Measurements from ENCODE around the gene SETDB1. TPM values are rescaled to one million over a fixed set of nuclear protein-coding genes. Genes with fewer than 3 reads are reported as not detected.
A peak's percentile ranks its signal among the peaks of the same experiment; 100 is the strongest.

Gene SETDB1
- total RNA-seq, 1 experiment from 2014 or later: 49.2 TPM

DNA sequence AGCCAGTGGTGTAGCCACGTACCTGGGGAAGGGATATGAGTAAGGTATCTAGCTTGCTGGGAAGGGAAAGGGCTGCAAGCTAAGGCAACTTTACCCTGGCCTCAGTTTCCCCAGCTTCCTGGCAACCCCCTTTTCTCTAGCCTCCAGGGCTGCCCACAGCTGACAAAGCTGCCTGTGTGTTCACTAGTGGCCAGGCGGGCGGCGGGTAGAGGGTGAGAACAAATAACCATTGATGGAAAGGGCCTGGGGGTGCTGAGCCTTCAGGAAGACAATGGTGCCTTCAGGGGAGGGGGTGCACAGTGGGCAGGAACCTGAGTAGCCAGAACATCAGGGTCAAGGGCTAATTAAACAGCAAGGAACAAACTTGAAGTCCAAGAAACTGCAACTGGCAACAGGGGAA lies 42.3 kb downstream of the SETDB1 start:
- Histone ChIP-seq H3K36me3 (peaks cover 92% of the 10 kb centered on the region), H3K4me3 (no peak overlapping the region), H3K27me3 (no peaks in the 10 kb centered on the region), H3K9me3 (no peaks in the 10 kb centered on the region)
- DNase-seq: no peak

DNA sequence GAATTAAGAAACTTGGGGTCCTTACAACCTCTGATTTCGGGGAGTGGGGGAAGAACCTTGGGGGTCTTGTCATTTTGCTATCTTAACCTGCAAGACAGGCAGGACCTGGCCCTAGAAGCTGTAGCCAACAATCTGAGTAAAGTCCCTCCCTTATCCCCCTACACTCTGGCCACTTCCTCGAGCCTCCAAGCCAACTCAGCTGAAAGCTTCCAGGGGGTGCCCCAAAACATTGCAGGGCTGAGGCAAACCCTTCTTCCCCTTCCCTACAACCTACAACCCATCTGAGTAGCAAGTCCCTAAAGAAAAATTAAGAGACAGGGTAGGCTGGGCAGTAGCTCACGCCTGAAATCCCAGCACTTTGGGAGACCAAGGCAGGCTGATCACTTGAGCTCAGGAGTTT lies 43.5 kb downstream of the SETDB1 start:
- Histone ChIP-seq H3K36me3 (peaks cover 84% of the 10 kb centered on the region), H3K27me3 (no peaks in the 10 kb centered on the region)

DNA sequence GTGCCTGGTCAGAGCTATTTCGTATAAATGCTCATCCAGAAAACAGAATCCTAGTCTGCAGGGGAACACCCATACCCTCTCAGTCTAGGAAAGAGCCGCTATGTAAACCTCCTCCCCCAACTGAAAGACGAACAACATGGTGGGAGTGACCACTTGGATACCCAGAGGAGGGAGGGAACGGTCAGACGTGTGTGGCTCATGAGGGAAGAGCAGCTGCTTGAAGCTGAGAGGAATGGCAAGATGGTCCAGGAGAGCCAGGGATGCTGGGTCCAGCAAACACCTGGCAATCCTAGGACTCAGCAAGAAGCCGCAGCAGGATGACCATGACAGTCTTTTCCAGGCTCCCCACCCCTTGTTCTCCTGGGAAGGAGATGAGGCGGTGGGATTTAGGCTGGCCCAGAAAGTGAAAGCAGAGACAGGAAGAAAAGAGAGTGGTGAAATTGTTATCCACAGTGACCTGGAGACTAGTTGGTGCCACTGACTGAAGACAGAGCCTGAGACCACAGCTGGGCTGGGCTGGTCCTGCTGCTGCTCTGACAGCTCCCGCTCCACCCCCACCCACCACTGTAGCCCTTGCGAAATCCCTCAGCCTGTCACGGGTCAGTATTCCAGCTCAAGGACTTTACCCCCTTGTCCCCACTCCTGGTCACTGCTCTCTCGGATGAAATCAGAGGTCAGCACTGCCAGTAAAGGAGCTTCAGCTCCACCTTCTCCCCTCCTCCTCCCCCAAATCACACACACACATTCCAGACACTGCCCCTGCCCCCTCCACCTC lies 44.8 kb downstream of the SETDB1 start:
- no peaks in the 10 kb centered on the region for H3K9me3 ChIP-seq
- H3K27me3 ChIP-seq: no peaks in the 10 kb centered on the region
- no peak overlapping the region for H3K4me3 ChIP-seq
- DNase-seq: no peak
- H3K36me3 ChIP-seq: peaks cover 71% of the 10 kb centered on the region

More for the DNA sequence above, 43.5 kb downstream of the SETDB1 start:
- no peak for DNase-seq
- Histone ChIP-seq H3K4me3 (no peak overlapping the region), H3K9me3 (no peaks in the 10 kb centered on the region)

DNA sequence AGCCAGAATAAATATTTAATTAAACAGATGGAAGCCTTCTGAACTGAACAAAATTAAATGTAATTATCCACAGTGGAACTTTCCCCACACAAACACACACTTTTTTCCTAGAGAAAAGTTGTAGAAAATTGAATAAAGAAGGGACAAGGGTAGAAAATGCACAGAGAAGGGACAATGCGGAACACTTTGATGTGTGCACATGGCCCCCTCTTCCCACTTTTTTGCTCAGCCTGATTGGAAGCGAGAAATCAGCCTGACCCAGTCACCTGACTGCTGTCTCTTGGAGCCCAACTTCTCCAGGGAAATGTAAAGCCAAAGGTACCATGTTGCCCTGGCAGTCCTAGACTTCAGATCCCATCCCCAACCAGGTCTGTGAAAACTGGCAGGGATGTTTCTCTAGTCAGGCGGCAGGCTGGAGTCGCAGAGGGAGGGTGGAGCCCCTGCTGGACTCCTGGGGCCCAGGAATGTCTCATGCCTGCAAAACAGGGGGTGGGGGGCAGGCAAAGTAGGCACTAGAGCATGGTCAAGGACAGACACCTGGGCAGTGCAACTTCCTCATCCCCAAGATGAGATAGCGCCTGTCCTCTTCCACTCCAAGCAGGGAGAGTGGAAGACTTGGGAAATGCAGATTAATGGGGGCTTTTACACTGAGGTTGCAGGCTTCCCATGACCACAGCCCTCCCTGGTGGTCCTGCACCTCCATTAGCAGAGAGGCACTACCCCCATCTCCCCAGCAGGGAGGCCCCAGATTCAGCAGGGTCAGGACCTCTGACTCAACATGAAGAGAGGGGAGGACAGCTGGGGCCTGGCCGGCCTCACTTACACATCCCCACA lies 45.6 kb downstream of the SETDB1 start:
- Histone ChIP-seq H3K27me3 (no peaks in the 10 kb centered on the region), H3K36me3 (peaks cover 63% of the 10 kb centered on the region), H3K4me3 (no peak overlapping the region), H3K9me3 (no peaks in the 10 kb centered on the region)
- DNase-seq: peak; percentile 42

DNA sequence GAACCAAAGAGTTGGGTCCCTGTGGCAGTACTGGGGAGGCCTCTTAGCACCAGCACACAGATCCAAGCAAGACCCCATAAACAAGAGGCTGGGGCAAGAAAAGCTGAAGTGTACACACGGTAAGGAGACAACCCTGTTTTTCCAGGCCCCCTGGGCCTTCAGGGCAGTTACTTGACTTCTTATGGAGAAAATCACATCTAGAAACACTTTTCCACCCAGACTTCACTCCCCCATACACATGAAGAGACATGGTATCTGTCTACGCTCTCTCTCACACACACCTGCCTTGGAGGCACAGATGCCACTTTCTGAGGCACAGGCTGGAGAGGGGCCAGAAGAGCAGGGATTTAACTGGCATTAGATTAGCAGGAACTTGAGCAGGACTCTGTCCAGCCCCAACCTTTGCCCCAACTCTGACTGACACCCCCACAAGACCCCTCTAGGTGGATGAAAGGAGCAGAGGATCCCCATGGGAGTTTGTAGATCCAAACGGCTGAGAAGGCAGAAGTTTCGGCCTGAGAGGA lies 46.3 kb downstream of the SETDB1 start:
- H3K36me3 ChIP-seq: peaks cover 57% of the 10 kb centered on the region
- no peaks in the 10 kb centered on the region for H3K9me3 ChIP-seq
- DNase-seq: no peak
- no peaks in the 10 kb centered on the region for H3K27me3 ChIP-seq
- H3K4me3 ChIP-seq: peak overlapping the region; percentile 82

DNA sequence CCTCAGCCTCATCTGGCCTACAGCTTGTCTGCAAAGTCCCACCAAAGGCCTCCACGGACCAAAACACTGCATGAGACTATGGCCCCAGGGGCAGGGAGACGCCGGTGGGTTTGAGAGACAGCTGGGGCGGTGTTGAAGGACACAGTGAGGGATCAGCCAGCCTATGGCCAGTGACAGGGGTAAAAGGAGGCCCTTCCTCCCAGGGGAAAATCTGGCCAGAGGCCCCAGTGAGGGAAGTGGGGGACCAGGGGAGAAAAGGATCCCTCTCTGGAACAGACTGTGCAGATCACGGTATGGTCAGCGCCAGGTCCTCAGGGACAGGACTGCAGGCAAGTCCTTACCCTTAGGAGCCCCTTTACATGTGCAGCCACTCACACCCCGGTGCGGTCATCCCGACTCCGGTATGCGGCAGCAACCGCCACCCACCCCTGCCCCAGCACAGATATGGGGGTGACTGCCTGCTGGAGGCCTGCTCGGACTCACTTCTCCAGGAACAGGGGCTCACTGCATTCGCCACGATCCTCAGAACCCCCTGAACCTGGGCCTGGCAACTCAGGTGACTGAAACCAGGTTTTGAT lies 47.2 kb downstream of the SETDB1 start:
- Histone ChIP-seq H3K36me3 (peaks cover 48% of the 10 kb centered on the region), H3K27me3 (no peaks in the 10 kb centered on the region), H3K4me3 (peak overlapping the region; percentile 82), H3K9me3 (no peaks in the 10 kb centered on the region)
- peak; percentile 46 for DNase-seq

DNA sequence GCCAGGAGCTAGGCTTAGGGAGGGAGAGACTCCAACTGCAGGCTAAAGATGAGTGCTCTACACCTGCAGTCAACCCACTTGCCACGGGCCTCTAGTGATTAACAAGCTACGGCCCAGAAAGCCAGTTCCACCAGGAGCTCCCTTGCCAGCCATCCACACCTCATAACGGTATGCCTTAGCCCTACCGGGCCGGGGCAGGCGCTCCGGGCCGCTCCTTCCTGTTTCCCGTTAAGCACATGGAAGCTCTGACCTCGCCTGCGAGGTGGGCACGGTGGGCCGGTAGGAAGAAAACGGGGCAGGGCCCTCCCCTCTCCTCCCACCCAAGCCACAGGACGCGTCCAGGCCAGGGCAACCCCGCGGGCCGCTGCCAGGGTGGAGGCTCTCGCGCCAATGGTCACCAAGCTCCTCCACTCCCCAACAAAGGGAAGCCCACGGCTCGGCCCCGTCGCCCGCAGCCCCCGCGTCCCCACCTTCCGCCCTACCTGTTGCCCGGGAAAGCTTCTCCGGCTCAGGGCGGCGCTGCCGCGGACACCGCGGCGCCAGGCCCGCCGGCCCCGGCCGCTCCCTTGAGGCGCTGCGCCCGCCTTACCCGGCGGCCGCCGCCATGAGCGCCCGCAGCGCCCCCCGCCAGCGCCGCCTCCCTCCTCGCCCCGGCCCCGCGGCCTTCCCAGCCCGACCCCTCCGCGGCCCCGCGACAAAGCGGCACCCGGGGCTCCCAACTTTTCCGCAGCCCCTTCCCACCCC lies 47.8 kb downstream of the SETDB1 start:
- Histone ChIP-seq H3K9me3 (no peaks in the 10 kb centered on the region), H3K36me3 (peaks cover 41% of the 10 kb centered on the region), H3K27me3 (no peaks in the 10 kb centered on the region), H3K4me3 (peak overlapping the region; percentile 82)
- DNase-seq: peak; percentile 55

DNA sequence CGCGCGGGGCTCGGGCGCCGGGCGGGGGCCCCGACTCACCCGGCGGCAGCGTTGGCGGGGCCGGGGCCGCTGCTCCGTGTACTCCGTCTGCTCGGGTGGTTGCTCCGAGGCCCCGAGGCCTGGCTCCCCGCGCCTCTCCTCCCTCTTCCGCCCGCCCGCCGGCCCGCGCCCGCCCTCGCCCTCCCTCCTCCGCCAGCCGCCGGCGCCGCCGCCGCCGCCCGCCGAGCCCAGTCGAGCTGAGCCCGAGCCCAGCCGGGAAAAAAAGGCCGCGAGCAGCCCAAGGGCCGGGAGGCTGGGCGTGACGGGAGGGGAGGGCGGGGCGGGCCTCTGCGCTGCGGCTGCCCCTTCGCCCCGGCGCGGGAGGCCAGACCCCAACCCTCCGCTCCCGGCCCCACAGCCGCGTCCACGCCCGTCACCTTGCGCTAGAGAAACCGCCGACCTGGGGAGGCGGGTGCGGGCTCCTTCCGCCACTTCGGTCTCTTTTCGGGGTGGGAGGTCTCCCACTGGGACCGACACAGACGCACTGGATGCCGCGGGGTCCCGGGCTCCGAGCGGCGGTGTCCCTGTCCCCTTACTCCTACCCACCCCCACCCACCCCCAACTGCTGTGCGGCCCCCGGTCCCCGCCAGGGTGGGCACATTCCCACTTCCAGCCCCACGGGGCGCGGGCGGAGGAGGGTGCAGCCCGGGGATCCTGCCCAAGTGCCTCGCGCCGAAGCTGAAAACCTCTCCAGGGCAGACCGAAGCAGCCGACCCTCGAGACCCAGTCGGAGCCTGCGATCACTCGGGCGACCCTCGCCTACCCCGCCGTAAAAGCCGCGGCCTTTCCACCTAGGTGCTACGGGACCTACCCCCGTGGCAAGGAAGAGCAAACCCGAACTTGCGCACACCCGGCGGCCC lies 48.7 kb downstream of the SETDB1 start, which contains the start of gene CERS2:
TSS of gene CERS2 (minus strand) at position 256 of the 899 bp plus-strand sequence. CDS start 5,745 bp downstream, outside the sequence.
- peaks cover 33% of the 10 kb centered on the region for H3K36me3 ChIP-seq
- no peaks in the 10 kb centered on the region for H3K9me3 ChIP-seq
- H3K27me3 ChIP-seq: no peaks in the 10 kb centered on the region
- peak within 1 kb of the TSS; percentile 82 for H3K4me3 ChIP-seq
- peak; percentile 88 for DNase-seq

DNA sequence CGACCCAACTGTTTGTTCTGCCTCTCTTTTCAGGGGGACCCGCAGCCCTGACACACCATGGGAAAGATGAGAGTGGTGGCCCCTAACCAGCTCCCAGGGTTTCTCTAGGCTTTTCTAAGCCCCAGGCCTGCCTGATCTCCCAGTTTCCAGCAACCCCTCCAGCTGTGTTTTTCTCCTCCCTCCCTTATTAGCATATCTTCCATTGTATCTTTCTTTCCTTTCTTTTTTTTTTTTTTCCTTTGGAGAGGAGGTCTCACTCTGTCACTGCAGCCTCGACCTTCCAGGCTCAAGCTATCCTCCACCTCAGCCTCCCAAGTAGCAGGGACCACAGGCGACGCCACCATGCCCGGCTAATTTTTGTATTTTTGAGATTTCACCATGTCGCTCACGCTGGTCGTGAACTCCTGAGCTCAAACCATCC lies 50.2 kb downstream of the SETDB1 start:
- Histone ChIP-seq H3K4me3 (no peak overlapping the region), H3K36me3 (peaks cover 21% of the 10 kb centered on the region), H3K9me3 (no peaks in the 10 kb centered on the region), H3K27me3 (no peaks in the 10 kb centered on the region)
- no peak for DNase-seq

DNA sequence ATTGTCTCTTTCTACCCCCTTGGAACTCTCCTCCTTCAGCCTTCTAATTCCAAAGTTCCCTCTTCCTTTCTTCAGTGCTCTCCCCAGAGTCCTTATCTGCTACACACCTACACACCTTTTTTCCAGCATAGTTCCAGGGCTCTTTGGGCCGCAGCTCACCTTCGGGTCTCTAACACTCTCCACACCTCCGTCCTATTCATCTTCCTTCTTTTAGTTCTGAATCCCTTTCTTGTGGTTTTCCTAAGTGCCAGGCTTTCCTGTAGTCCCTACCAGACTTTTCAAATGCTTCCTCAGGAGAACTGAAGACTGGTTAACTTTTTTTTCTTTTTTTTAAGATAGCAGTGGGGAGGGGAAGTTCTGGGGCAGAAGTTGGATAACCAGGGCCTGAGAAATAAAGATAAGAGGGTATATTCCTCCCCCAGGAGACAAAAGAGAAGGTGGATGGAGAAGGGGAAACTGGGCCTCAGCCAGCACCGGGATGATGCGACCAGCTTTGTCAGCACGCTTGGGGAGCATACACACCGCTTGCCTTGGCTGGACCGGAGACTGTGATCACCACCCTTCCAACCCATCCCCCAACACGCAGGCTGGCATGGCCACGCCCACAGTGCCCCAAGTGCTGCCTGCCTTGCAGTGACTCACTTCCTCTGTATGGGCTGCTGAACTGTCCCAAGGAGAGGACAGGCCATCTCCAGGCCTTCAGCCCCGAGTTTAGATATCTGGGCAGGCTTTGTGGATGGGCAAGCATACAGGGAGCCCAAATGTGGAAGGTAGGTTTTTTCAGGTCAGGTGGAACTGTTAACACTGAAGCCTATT lies 50.9 kb downstream of the SETDB1 start:
- peak; percentile 96 for DNase-seq

DNA sequence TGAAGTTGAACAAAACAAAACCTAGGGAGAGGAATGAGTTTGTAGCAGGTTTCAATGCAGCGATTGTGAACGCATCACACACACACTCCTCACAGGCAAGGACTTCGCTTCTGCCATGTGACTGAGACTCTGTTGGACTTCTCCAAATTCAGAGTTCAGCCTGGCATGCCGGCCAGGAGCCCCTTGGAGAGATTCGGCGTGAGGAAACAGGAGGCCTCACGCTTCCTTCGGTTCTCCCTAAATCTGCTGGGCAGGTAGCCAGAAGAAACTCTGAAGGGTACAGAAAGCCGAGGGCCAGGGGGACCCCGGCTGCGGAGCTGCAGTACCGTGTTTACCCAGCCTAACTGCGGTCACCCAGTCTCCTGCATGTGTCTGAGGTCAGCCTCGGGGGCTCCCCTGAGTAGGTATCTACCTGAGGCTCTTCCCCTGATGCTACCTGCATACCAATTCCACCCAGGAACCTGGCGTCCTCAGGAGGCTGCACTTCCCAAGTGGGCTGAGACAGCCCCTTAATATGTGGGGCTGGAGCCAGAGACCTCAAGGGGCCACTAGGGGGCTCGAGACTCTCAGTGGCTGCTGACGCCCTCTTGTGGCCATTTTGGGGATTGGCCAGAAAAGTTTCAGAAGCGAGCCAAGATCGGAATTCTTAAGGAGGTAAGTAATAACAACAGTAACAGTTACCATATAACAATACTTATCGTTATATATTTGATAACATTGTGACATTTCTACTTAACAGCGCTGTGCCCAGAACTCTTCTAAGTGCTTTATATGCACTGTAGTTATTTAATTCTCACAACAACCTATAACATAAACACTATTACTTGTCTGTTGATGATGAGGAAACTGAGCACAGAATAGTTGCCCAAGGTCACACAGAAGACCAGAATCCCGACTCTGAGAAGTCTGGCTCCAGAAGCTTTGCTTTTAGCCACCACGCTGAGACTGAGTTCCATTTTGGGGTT lies 53.2 kb downstream of the SETDB1 start:
- H3K9me3 ChIP-seq: no peaks in the 10 kb centered on the region
- H3K4me3 ChIP-seq: no peak overlapping the region
- H3K36me3 ChIP-seq: no peaks in the 10 kb centered on the region
- DNase-seq: peak; percentile 81
- no peaks in the 10 kb centered on the region for H3K27me3 ChIP-seq

More for the DNA sequence above, 50.9 kb downstream of the SETDB1 start:
- Histone ChIP-seq H3K9me3 (no peaks in the 10 kb centered on the region), H3K4me3 (peak overlapping the region; percentile 10), H3K27me3 (no peaks in the 10 kb centered on the region), H3K36me3 (peaks cover 15% of the 10 kb centered on the region)

DNA sequence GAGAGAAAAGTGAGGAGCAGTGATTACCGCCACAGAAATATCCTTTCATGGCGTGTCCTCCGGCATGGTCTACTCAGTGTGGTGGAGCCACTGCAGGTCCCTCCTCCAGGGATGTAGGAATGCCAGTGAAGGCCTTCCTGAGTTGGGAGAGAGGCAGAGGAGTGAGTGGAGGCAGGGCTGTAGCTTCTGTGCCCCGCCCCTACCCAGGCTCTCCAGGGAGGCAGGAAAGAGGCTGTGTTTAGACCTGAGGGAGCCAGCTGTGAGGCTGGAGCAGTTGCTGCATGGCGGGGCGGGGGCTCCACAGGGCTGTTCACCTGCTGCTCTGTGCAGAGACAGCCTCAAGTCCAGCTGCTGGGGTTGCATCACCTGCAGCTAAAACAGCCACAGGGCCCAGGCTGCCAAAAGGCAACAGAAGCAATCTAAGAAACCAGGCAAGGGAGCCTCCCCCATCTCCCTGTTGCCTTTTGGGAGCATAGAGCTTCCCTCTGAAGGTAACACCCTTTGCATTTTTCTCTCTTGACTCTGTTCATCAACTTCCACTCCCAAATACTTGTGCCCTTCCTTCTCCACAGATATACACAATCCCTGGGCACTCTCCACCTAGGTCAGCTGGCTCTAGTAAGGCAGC lies 55.1 kb downstream of the SETDB1 start:
- Histone ChIP-seq H3K36me3 (no peaks in the 10 kb centered on the region), H3K4me3 (no peak overlapping the region), H3K9me3 (no peaks in the 10 kb centered on the region), H3K27me3 (no peaks in the 10 kb centered on the region)
- peak; percentile 37 for DNase-seq

All from MG63 (cell line).